WTC11 (cell line): ENCODE data around the gene NHLH2. TPM values are rescaled to one million over a fixed set of nuclear protein-coding genes. Genes with fewer than 3 reads are reported as not detected.

Experiments used
- ATAC-seq: fragments of 200-7000 bp; cut with Tn5 transposase; 2 replicates; pipeline ENCODE4 v1.10.0; 2021; ENCODE audit warnings: mild to moderate bottlenecking, moderate library complexity
- CTCF ChIA-PET: fragments of 300-600 bp; sonication (Branson Sonifier 250); formaldehyde crosslinking; loops from one replicate; lab custom pipeline; 2021; ENCODE audit warnings: antibody characterized with exemption; lab: Charles Lee
- POLR2A ChIA-PET: fragments of 350-600 bp; sonication (Branson Sonifier 250); formaldehyde crosslinking; loops from one replicate; lab custom pipeline; 2021; ENCODE audit warnings: antibody characterized with exemption; lab: Charles Lee
- DNase-seq: peaks from one replicate; pipeline ENCODE4 v3.0.0; 2021; ENCODE audit warnings: low spot score
- H3K27ac Mint-ChIP-seq: 2 replicates; pipeline ENCODE4 v1.8.0; 2021; ENCODE audit warnings: mixed read lengths
- H3K27me3 Mint-ChIP-seq: 2 replicates; pipeline ENCODE4 v1.8.0; 2021; ENCODE audit warnings: low read depth, mild to moderate bottlenecking, moderate library complexity, mixed read lengths
- H3K36me3 Mint-ChIP-seq: 2 replicates; pipeline ENCODE4 v1.8.0; 2021; ENCODE audit warnings: mixed read lengths
- H3K4me1 Mint-ChIP-seq: 2 replicates; pipeline ENCODE4 v1.8.0; 2022; ENCODE audit warnings: mixed read lengths
- H3K4me3 Mint-ChIP-seq: 2 replicates; pipeline ENCODE4 v1.8.0; 2021; ENCODE audit warnings: mild to moderate bottlenecking, moderate library complexity, mixed read lengths
- H3K9me3 Mint-ChIP-seq: 2 replicates; pipeline ENCODE4 v1.8.0; 2021; ENCODE audit warnings: mixed read lengths
- ATF3 ChIP-seq: sonication (generic); formaldehyde crosslinking; conservative IDR thresholded peaks from 2 replicates; pipeline ENCODE4 v1.8.1; 2022; ENCODE audit warnings: mild to moderate bottlenecking, missing genetic modification reagents
- CDX4 ChIP-seq: fragments of 250-450 bp; sonication (Bioruptor Pico); IDR thresholded peaks from 2 replicates; pipeline ENCODE4 v1.9.0; 2021; ENCODE audit warnings: moderate library complexity, mild to moderate bottlenecking, inconsistent platforms, borderline replicate concordance
- FOXJ3 ChIP-seq: sonication (generic); formaldehyde crosslinking; IDR thresholded peaks from 2 replicates; pipeline ENCODE4 v1.9.0; 2021; ENCODE audit warnings: missing genetic modification reagents, mild to moderate bottlenecking, borderline replicate concordance
- HMGA2 ChIP-seq: fragments of 250-450 bp; sonication (Bioruptor Pico); IDR thresholded peaks from 2 replicates; pipeline ENCODE4 v1.4.0; 2021; ENCODE audit warnings: mild to moderate bottlenecking, moderate library complexity
- JUN ChIP-seq: sonication (generic); formaldehyde crosslinking; IDR thresholded peaks from 2 replicates; pipeline ENCODE4 v1.8.0; 2023; ENCODE audit warnings: mild to moderate bottlenecking, missing genetic modification reagents
- NFYB ChIP-seq: sonication (generic); formaldehyde crosslinking; conservative IDR thresholded peaks from 2 replicates; pipeline ENCODE4 v1.8.0; 2022; ENCODE audit warnings: low read depth, missing genetic modification reagents
- RORB ChIP-seq: fragments of 250-450 bp; sonication (Bioruptor Pico); IDR thresholded peaks from 2 replicates; pipeline ENCODE4 v1.9.0; 2021; ENCODE audit warnings: mild to moderate bottlenecking
- SOX15 ChIP-seq: fragments of 250-450 bp; sonication (Bioruptor Pico); IDR thresholded peaks from 2 replicates; pipeline ENCODE4 v1.9.0; 2021; ENCODE audit warnings: mild to moderate bottlenecking
- STAT6 ChIP-seq: sonication (generic); formaldehyde crosslinking; conservative IDR thresholded peaks from 2 replicates; pipeline ENCODE4 v1.8.1; 2023; ENCODE audit warnings: mild to moderate bottlenecking, low read depth, missing genetic modification reagents, moderate library complexity
- TCF7 ChIP-seq: sonication (generic); formaldehyde crosslinking; IDR thresholded peaks from 2 replicates; pipeline ENCODE4 v1.8.0; 2022; ENCODE audit warnings: mild to moderate bottlenecking, low read depth, missing genetic modification reagents, moderate library complexity
- TEAD4 ChIP-seq: sonication (generic); formaldehyde crosslinking; IDR thresholded peaks from 2 replicates; pipeline ENCODE4 v1.8.0; 2022; ENCODE audit warnings: mild to moderate bottlenecking, missing genetic modification reagents
- ZBTB43 ChIP-seq: sonication (generic); formaldehyde crosslinking; IDR thresholded peaks from 2 replicates; pipeline ENCODE4 v1.8.1; 2023; ENCODE audit warnings: mild to moderate bottlenecking, missing genetic modification reagents
- ZNF232 ChIP-seq: sonication (generic); formaldehyde crosslinking; IDR thresholded peaks from 2 replicates; pipeline ENCODE4 v1.8.0; 2022; ENCODE audit warnings: mild to moderate bottlenecking, missing genetic modification reagents
- ZNF317 ChIP-seq: sonication (generic); formaldehyde crosslinking; IDR thresholded peaks from 2 replicates; pipeline ENCODE4 v1.8.1; 2023; ENCODE audit warnings: low read depth, mild to moderate bottlenecking, moderate library complexity, missing genetic modification reagents, borderline replicate concordance
- ZNF396 ChIP-seq: fragments of 250-450 bp; sonication (Bioruptor Pico); IDR thresholded peaks from 2 replicates; pipeline ENCODE4 v1.8.0; 2021; ENCODE audit warnings: mild to moderate bottlenecking, moderate library complexity, borderline replicate concordance
- ZSCAN18 ChIP-seq: fragments of 250-450 bp; sonication (Bioruptor Pico); IDR thresholded peaks from 2 replicates; pipeline ENCODE4 v2.1.2; 2022; ENCODE audit warnings: mild to moderate bottlenecking, moderate library complexity
- total RNA-seq: library from RNA; stranded (reverse); gene quantifications from 3 replicates; pipeline ENCODE4 v1.2.3, GENCODE V29; 2021
- TF ChIP-seq, protein P1 (sequence below): sonication (generic); formaldehyde crosslinking; IDR thresholded peaks from 2 replicates; pipeline ENCODE4 v1.8.0; 2022; ENCODE audit warnings: mild to moderate bottlenecking, missing genetic modification reagents
- TF ChIP-seq, protein P2 (sequence below): sonication (generic); formaldehyde crosslinking; IDR thresholded peaks from 2 replicates; pipeline ENCODE4 v1.8.1; 2022; ENCODE audit warnings: mild to moderate bottlenecking, missing genetic modification reagents, moderate library complexity, borderline replicate concordance
- TF ChIP-seq, protein P3 (sequence below): fragments of 200-600 bp; IDR thresholded peaks from 2 replicates; pipeline ENCODE4 v1.8.0; 2022; ENCODE audit warnings: antibody characterized with exemption

NHLH2 gene
- total RNA-seq, 1 experiment from 2014 or later = 4.3 TPM

DNA sequence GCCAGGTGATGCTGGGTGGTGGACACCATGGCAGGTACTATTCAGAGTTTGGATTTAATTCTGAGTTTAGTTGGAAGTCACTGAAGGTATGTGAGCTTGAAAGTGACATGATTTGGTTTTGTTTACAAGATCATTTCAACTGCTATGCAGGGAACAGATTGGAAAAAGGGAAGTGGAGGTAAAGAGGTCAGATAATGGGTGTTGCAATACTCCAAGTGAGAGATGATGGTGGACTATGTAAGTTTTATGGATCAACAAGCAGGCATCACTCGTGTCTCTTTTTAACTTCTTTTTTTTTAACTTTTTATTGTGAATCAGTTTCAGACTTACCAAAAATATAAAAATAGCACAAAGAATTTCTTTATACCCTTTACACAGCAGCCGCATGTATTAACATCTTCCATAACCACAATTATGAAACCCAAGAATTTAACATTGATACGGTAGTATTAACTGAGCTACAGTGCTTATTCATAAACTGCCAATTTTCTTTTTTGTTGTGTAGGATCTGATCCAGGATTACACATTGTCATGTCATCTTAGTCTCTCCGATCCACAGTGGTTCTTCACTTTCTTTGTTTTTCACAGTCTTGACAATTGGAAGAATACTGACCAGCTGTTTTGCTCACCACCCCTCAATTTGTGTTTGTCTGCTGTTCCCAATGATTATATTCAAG, 24.9 kb upstream of the NHLH2 start:
- 0 out of 2 replicates have a peak, but pooled peaks cover 3% of the 10 kb centered on the region for H3K9me3 Mint-ChIP-seq
- H3K4me1 Mint-ChIP-seq = no peaks in the 10 kb centered on the region
- no peak for DNase-seq
- no peak for ATAC-seq
- no peak overlapping the region for H3K4me3 Mint-ChIP-seq
- CTCF ChIA-PET = no interaction called here
- H3K36me3 Mint-ChIP-seq = no peaks in the 10 kb centered on the region
- H3K27me3 Mint-ChIP-seq = no peaks in the 10 kb centered on the region
- POLR2A ChIA-PET = no interaction called here
- no peak overlapping the region for H3K27ac Mint-ChIP-seq
- no peak for TF ChIP-seq STAT6 (CRISPR knock-in tag)
- TF ChIP-seq ZNF232 = no peak
- no peak for TF ChIP-seq ZSCAN18 (CRISPR knock-in tag)
- no peak for TF ChIP-seq ZNF317 (CRISPR knock-in tag)
- TF ChIP-seq CDX4 = no peak
- TF ChIP-seq RORB (CRISPR knock-in tag) = no peak
- TF ChIP-seq TCF7 (CRISPR knock-in tag) = no peak
- no peak for TF ChIP-seq ATF3
- TF ChIP-seq, protein P1, sequence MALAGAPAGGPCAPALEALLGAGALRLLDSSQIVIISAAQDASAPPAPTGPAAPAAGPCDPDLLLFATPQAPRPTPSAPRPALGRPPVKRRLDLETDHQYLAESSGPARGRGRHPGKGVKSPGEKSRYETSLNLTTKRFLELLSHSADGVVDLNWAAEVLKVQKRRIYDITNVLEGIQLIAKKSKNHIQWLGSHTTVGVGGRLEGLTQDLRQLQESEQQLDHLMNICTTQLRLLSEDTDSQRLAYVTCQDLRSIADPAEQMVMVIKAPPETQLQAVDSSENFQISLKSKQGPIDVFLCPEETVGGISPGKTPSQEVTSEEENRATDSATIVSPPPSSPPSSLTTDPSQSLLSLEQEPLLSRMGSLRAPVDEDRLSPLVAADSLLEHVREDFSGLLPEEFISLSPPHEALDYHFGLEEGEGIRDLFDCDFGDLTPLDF (CRISPR knock-in tag) = no peak
- TF ChIP-seq FOXJ3 (CRISPR knock-in tag) = no peak
- no peak for TF ChIP-seq JUN (CRISPR knock-in tag)
- TF ChIP-seq ZNF396 (CRISPR knock-in tag) = no peak
- no peak for TF ChIP-seq HMGA2 (CRISPR knock-in tag)
- TF ChIP-seq, protein P2, sequence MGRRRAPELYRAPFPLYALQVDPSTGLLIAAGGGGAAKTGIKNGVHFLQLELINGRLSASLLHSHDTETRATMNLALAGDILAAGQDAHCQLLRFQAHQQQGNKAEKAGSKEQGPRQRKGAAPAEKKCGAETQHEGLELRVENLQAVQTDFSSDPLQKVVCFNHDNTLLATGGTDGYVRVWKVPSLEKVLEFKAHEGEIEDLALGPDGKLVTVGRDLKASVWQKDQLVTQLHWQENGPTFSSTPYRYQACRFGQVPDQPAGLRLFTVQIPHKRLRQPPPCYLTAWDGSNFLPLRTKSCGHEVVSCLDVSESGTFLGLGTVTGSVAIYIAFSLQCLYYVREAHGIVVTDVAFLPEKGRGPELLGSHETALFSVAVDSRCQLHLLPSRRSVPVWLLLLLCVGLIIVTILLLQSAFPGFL (CRISPR knock-in tag) = no peak
- TF ChIP-seq, protein P3, sequence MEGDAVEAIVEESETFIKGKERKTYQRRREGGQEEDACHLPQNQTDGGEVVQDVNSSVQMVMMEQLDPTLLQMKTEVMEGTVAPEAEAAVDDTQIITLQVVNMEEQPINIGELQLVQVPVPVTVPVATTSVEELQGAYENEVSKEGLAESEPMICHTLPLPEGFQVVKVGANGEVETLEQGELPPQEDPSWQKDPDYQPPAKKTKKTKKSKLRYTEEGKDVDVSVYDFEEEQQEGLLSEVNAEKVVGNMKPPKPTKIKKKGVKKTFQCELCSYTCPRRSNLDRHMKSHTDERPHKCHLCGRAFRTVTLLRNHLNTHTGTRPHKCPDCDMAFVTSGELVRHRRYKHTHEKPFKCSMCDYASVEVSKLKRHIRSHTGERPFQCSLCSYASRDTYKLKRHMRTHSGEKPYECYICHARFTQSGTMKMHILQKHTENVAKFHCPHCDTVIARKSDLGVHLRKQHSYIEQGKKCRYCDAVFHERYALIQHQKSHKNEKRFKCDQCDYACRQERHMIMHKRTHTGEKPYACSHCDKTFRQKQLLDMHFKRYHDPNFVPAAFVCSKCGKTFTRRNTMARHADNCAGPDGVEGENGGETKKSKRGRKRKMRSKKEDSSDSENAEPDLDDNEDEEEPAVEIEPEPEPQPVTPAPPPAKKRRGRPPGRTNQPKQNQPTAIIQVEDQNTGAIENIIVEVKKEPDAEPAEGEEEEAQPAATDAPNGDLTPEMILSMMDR = no peak
- no peak for TF ChIP-seq SOX15
- no peak for TF ChIP-seq NFYB
- TF ChIP-seq TEAD4 (CRISPR knock-in tag) = no peak
- no peak for TF ChIP-seq ZBTB43
